ENCODE data around the gene MYL3.

Gene MYL3

GRCh38 chr3:46905661-46906451 lies 42.6 kb upstream of the MYL3 start:
- no peaks in the 10 kb centered on the region for H3K36me3 ChIP-seq (ENCODE audit: insufficient read depth, low read length)
- no peak overlapping the region for H3K9ac ChIP-seq (ENCODE audit: low read depth, low read length)
- no peak overlapping the region for H3K27ac ChIP-seq (ENCODE audit: low read depth, low read length)
- no peaks in the 10 kb centered on the region for H3K4me1 ChIP-seq (ENCODE audit: insufficient read depth, low read length)
- H3K9me3 ChIP-seq (ENCODE audit: insufficient read depth, low read depth, low read length), result no peaks in the 10 kb centered on the region
- no peak overlapping the region for H3K4me3 ChIP-seq (ENCODE audit: low read length)
- H3K27me3 ChIP-seq (ENCODE audit: insufficient read depth, low read length), result no peaks in the 10 kb centered on the region
- 90% methylated on average over 11 of the region's 11 CpGs for WGBS

- WGBS, result 95% methylated on average over 3 of the region's 3 CpGs
- Histone ChIP-seq H3K9ac (ENCODE audit: low read depth, low read length) (no peak overlapping the region), H3K9me3 (ENCODE audit: insufficient read depth, low read depth, low read length) (no peaks in the 10 kb centered on the region), H3K4me3 (ENCODE audit: low read length) (no peak overlapping the region), H3K4me1 (ENCODE audit: insufficient read depth, low read length) (no peaks in the 10 kb centered on the region), H3K27ac (ENCODE audit: low read depth, low read length) (no peak overlapping the region), H3K36me3 (ENCODE audit: insufficient read depth, low read length) (no peaks in the 10 kb centered on the region), H3K27me3 (ENCODE audit: insufficient read depth, low read length) (no peaks in the 10 kb centered on the region)
Measured at GRCh38 chr3:46905213-46905560, 41.9 kb upstream of the MYL3 start.

- Histone ChIP-seq H3K9me3 (ENCODE audit: insufficient read depth, low read depth, low read length) (no peaks in the 10 kb centered on the region), H3K27ac (ENCODE audit: low read depth, low read length) (no peak overlapping the region), H3K27me3 (ENCODE audit: insufficient read depth, low read length) (no peaks in the 10 kb centered on the region), H3K9ac (ENCODE audit: low read depth, low read length) (no peak overlapping the region), H3K4me1 (ENCODE audit: insufficient read depth, low read length) (no peaks in the 10 kb centered on the region), H3K36me3 (ENCODE audit: insufficient read depth, low read length) (no peaks in the 10 kb centered on the region), H3K4me3 (ENCODE audit: low read length) (no peak overlapping the region)
- 88% methylated on average over 16 of the region's 18 CpGs for WGBS
Measured at GRCh38 chr3:46904303-46905212, 41.3 kb upstream of the MYL3 start.

- no peak overlapping the region for H3K27ac ChIP-seq (ENCODE audit: low read depth, low read length)
- H3K4me1 ChIP-seq (ENCODE audit: insufficient read depth, low read length), result no peaks in the 10 kb centered on the region
- peaks cover 2% of the 10 kb centered on the region; the same call in 1 of the 2 replicates for H3K27me3 ChIP-seq (ENCODE audit: insufficient read depth, low read length)
- H3K9ac ChIP-seq (ENCODE audit: low read depth, low read length), result no peak overlapping the region
- WGBS, result 89% methylated on average over 21 of the region's 21 CpGs
- H3K36me3 ChIP-seq (ENCODE audit: insufficient read depth, low read length), result no peaks in the 10 kb centered on the region
- no peaks in the 10 kb centered on the region for H3K9me3 ChIP-seq (ENCODE audit: insufficient read depth, low read depth, low read length)
- H3K4me3 ChIP-seq (ENCODE audit: low read length), result no peak overlapping the region
Measured at GRCh38 chr3:46903341-46904302, 40.4 kb upstream of the MYL3 start.

GRCh38 chr3:46902188-46902631 lies 39.0 kb upstream of the MYL3 start:
- H3K4me3 ChIP-seq (ENCODE audit: low read length), result no peak overlapping the region
- no peaks in the 10 kb centered on the region for H3K36me3 ChIP-seq (ENCODE audit: insufficient read depth, low read length)
- H3K9me3 ChIP-seq (ENCODE audit: insufficient read depth, low read depth, low read length), result no peaks in the 10 kb centered on the region
- 94% methylated on average over 15 of the region's 15 CpGs for WGBS
- no peaks in the 10 kb centered on the region for H3K4me1 ChIP-seq (ENCODE audit: insufficient read depth, low read length)
- no peak overlapping the region for H3K9ac ChIP-seq (ENCODE audit: low read depth, low read length)
- H3K27me3 ChIP-seq (ENCODE audit: insufficient read depth, low read length), result peaks cover 4% of the 10 kb centered on the region; the same call in 1 of the 2 replicates
- H3K27ac ChIP-seq (ENCODE audit: low read depth, low read length), result no peak overlapping the region

GRCh38 chr3:46901591-46902187 lies 38.4 kb upstream of the MYL3 start:
- Histone ChIP-seq H3K36me3 (ENCODE audit: insufficient read depth, low read length) (no peaks in the 10 kb centered on the region), H3K9me3 (ENCODE audit: insufficient read depth, low read depth, low read length) (no peaks in the 10 kb centered on the region), H3K4me1 (ENCODE audit: insufficient read depth, low read length) (no peaks in the 10 kb centered on the region), H3K4me3 (ENCODE audit: low read length) (no peak overlapping the region), H3K9ac (ENCODE audit: low read depth, low read length) (no peak overlapping the region), H3K27me3 (ENCODE audit: insufficient read depth, low read length) (peaks cover 4% of the 10 kb centered on the region; the same call in 1 of the 2 replicates), H3K27ac (ENCODE audit: low read depth, low read length) (no peak overlapping the region)
- WGBS, result 94% methylated on average over 17 of the region's 17 CpGs

- Histone ChIP-seq H3K9me3 (ENCODE audit: insufficient read depth, low read depth, low read length) (no peaks in the 10 kb centered on the region), H3K27ac (ENCODE audit: low read depth, low read length) (no peak overlapping the region), H3K4me3 (ENCODE audit: low read length) (no peak overlapping the region), H3K4me1 (ENCODE audit: insufficient read depth, low read length) (no peaks in the 10 kb centered on the region), H3K9ac (ENCODE audit: low read depth, low read length) (no peak overlapping the region), H3K36me3 (ENCODE audit: insufficient read depth, low read length) (no peaks in the 10 kb centered on the region), H3K27me3 (ENCODE audit: insufficient read depth, low read length) (peaks cover 4% of the 10 kb centered on the region; the same call in 1 of the 2 replicates)
- 92% methylated on average over 3 of the region's 3 CpGs for WGBS
Measured at GRCh38 chr3:46901061-46901460, 37.8 kb upstream of the MYL3 start.

- Histone ChIP-seq H3K4me3 (ENCODE audit: low read length) (no peak overlapping the region), H3K27me3 (ENCODE audit: insufficient read depth, low read length) (peaks cover 4% of the 10 kb centered on the region; the same call in 1 of the 2 replicates), H3K9me3 (ENCODE audit: insufficient read depth, low read depth, low read length) (no peaks in the 10 kb centered on the region), H3K27ac (ENCODE audit: low read depth, low read length) (no peak overlapping the region), H3K36me3 (ENCODE audit: insufficient read depth, low read length) (no peaks in the 10 kb centered on the region), H3K9ac (ENCODE audit: low read depth, low read length) (no peak overlapping the region), H3K4me1 (ENCODE audit: insufficient read depth, low read length) (no peaks in the 10 kb centered on the region)
- WGBS, result 98% methylated on average over 5 of the region's 6 CpGs
Measured at GRCh38 chr3:46900356-46900755, 37.1 kb upstream of the MYL3 start.

GRCh38 chr3:46900007-46900292 lies 36.7 kb upstream of the MYL3 start:
- 94% methylated on average over 5 of the region's 5 CpGs for WGBS
- H3K9me3 ChIP-seq (ENCODE audit: insufficient read depth, low read depth, low read length), result no peaks in the 10 kb centered on the region
- no peak overlapping the region for H3K27ac ChIP-seq (ENCODE audit: low read depth, low read length)
- H3K27me3 ChIP-seq (ENCODE audit: insufficient read depth, low read length), result peaks cover 4% of the 10 kb centered on the region; the same call in 1 of the 2 replicates
- H3K9ac ChIP-seq (ENCODE audit: low read depth, low read length), result no peak overlapping the region
- no peaks in the 10 kb centered on the region for H3K4me1 ChIP-seq (ENCODE audit: insufficient read depth, low read length)
- H3K4me3 ChIP-seq (ENCODE audit: low read length), result no peak overlapping the region
- H3K36me3 ChIP-seq (ENCODE audit: insufficient read depth, low read length), result no peaks in the 10 kb centered on the region

- Histone ChIP-seq H3K27ac (ENCODE audit: low read depth, low read length) (no peak overlapping the region), H3K4me1 (ENCODE audit: insufficient read depth, low read length) (no peaks in the 10 kb centered on the region), H3K4me3 (ENCODE audit: low read length) (no peak overlapping the region), H3K36me3 (ENCODE audit: insufficient read depth, low read length) (no peaks in the 10 kb centered on the region), H3K9ac (ENCODE audit: low read depth, low read length) (no peak overlapping the region), H3K27me3 (ENCODE audit: insufficient read depth, low read length) (peaks cover 7% of the 10 kb centered on the region; the same call in 1 of the 2 replicates), H3K9me3 (ENCODE audit: insufficient read depth, low read depth, low read length) (no peaks in the 10 kb centered on the region)
- WGBS, result 92% methylated on average over 22 of the region's 22 CpGs
Measured at GRCh38 chr3:46899151-46900006, 36.1 kb upstream of the MYL3 start.

Data from HUES64 (cell line).